H1 (cell line): Measurements from ENCODE around the gene MEIS2. TPM values are rescaled to one million over a fixed set of nuclear protein-coding genes. Genes with fewer than 3 reads are reported as not detected.

Experiments
- CTCF ChIA-PET: fragments of 300-600 bp; sonication (Branson Sonifier 250); formaldehyde crosslinking; loops from one replicate; lab custom pipeline; 2021; ENCODE audit not compliant: partially characterized antibody; lab: Charles Lee
- POLR2A ChIA-PET: fragments of 300-600 bp; sonication (Branson Sonifier 250); formaldehyde crosslinking; loops from one replicate; lab custom pipeline; 2021; ENCODE audit warnings: inconsistent platforms; ENCODE audit not compliant: partially characterized antibody; lab: Charles Lee
- DNase-seq, 2 experiments: peaks; one replicate each; pipeline versions ENCODE4 v3.0.0 to v3.0.0-alpha.2; 2010 to 2022; ENCODE audit warnings: low spot score in 2 of 2, low read depth in 1 of 2, mixed read lengths in 1 of 2
- FAIRE-seq: peaks from 2 replicates; lab custom pipeline; 2011; peaks lifted over from hg19 to GRCh38; lab: Jason Lieb, UNC
- H2AFZ ChIP-seq: 2 replicates; pipeline ENCODE4 v1.8.1; 2012; ENCODE audit warnings: low read length, inconsistent platforms
- H2AK5ac ChIP-seq: 2 replicates; pipeline ENCODE4 v1.6.1; 2013; ENCODE audit warnings: low read depth, low read length
- H2BK120ac ChIP-seq: replicated peaks from 2 replicates; pipeline ENCODE3; 2013; ENCODE audit warnings: low read depth, low read length, inconsistent platforms
- H2BK12ac ChIP-seq: 2 replicates; pipeline ENCODE4 v1.6.1; 2013; ENCODE audit warnings: low read depth, low read length
- H2BK15ac ChIP-seq: 2 replicates; pipeline ENCODE4 v1.6.1; 2013; ENCODE audit warnings: low read length
- H2BK20ac ChIP-seq: 2 replicates; pipeline ENCODE4 v1.6.1; 2013; ENCODE audit warnings: low read length
- H2BK5ac ChIP-seq: 2 replicates; pipeline ENCODE4 v1.6.1; 2013; ENCODE audit warnings: low read depth, low read length
- H3K14ac ChIP-seq: 2 replicates; pipeline ENCODE4 v1.6.1; 2013; ENCODE audit warnings: inconsistent platforms; ENCODE audit not compliant: insufficient read length
- H3K18ac ChIP-seq: 2 replicates; pipeline ENCODE4 v1.6.1; 2013; ENCODE audit warnings: low read length; ENCODE audit errors: extremely low read depth
- H3K23ac ChIP-seq: 2 replicates; pipeline ENCODE4 v1.6.1; 2013; ENCODE audit warnings: inconsistent platforms; ENCODE audit not compliant: insufficient read length
- H3K23me2 ChIP-seq: 2 replicates; pipeline ENCODE4 v1.6.1; 2013; ENCODE audit warnings: low read depth, low read length
- H3K27ac ChIP-seq: 2 replicates; pipeline ENCODE4 v1.6.1; 2011; ENCODE audit warnings: low read depth, low read length, inconsistent platforms
- H3K27me3 ChIP-seq, 4 experiments: replicated peaks in 1 of 4; 1 replicate in 1 of 4; 2 replicates in 3 of 4; pipeline versions ENCODE4 v1.6.1 to v1.8.1; 2011 to 2013; ENCODE audit warnings: low read length in 3 of 4, mild to moderate bottlenecking in 3 of 4, inconsistent platforms in 2 of 4, mixed read lengths in 2 of 4, moderate library complexity in 1 of 4; ENCODE audit not compliant: control insufficient read depth in 3 of 4, insufficient read depth in 3 of 4; ENCODE audit errors: extremely low read depth in 1 of 4
- H3K36me3 ChIP-seq, 4 experiments: 2 replicates each; pipeline versions ENCODE4 v1.6.1 to v1.8.1; 2011 to 2013; ENCODE audit warnings: mild to moderate bottlenecking in 4 of 4, low read length in 3 of 4, moderate library complexity in 2 of 4, control low read depth in 1 of 4, inconsistent platforms in 1 of 4; ENCODE audit not compliant: insufficient read depth in 4 of 4, control insufficient read depth in 2 of 4
- H3K4ac ChIP-seq: replicated peaks from 2 replicates; pipeline ENCODE3; 2013; ENCODE audit warnings: low read length, low read depth, mixed read lengths, inconsistent platforms; ENCODE audit not compliant: insufficient read length
- H3K4me1 ChIP-seq, 4 experiments: replicated peaks in 1 of 4; 1 replicate in 1 of 4; 2 replicates in 3 of 4; pipeline versions ENCODE4 v1.6.1 to v1.8.1; 2011 to 2013; ENCODE audit warnings: low read length in 3 of 4, inconsistent platforms in 2 of 4, mixed read lengths in 1 of 4; ENCODE audit not compliant: insufficient read depth in 4 of 4, control insufficient read depth in 3 of 4
- H3K4me2 ChIP-seq, 2 experiments: 2 replicates each; pipeline versions ENCODE4 v1.6.1 to v1.8.1; 2011 to 2013; ENCODE audit warnings: low read depth in 2 of 2, low read length in 2 of 2, control low read depth in 1 of 2, inconsistent platforms in 1 of 2, mild to moderate bottlenecking in 1 of 2; ENCODE audit not compliant: insufficient read depth in 1 of 2
- H3K4me3 ChIP-seq, 4 experiments: fragments of 200-600, 300-600 bp in 1 of 4; sonication (generic), shearing (Covaris generic), sonication (Bioruptor Twin) in 1 of 4; 2 replicates each; pipeline versions ENCODE4 v1.5.1 to v1.8.1; 2011 to 2016; ENCODE audit warnings: low read length in 4 of 4, low read depth in 3 of 4, control low read depth in 2 of 4, inconsistent platforms in 2 of 4, mild to moderate bottlenecking in 2 of 4, mixed read lengths in 1 of 4, moderate library complexity in 1 of 4; ENCODE audit not compliant: insufficient read depth in 2 of 4; ENCODE audit errors: extremely low read depth in 1 of 4
- H3K56ac ChIP-seq: replicated peaks from 2 replicates; pipeline ENCODE3; 2013; ENCODE audit warnings: low read depth, mild to moderate bottlenecking, mixed read lengths, low read length, inconsistent platforms; ENCODE audit not compliant: insufficient read length
- H3K79me1 ChIP-seq: 2 replicates; pipeline ENCODE4 v1.6.1; 2013; ENCODE audit warnings: low read depth, low read length, control low read depth
- H3K79me2 ChIP-seq, 2 experiments: 2 replicates each; pipeline versions ENCODE4 v1.6.1 to v1.8.1; 2012 to 2013; ENCODE audit warnings: low read length in 2 of 2, mild to moderate bottlenecking in 2 of 2, inconsistent platforms in 1 of 2; ENCODE audit not compliant: insufficient read depth in 2 of 2, control insufficient read depth in 1 of 2
- H3K9ac ChIP-seq, 4 experiments: replicated peaks in 1 of 4; 1 replicate in 1 of 4; 2 replicates in 3 of 4; pipeline versions ENCODE4 v1.6.1 to v1.8.1; 2011 to 2013; ENCODE audit warnings: low read depth in 3 of 4, low read length in 3 of 4, control low read depth in 2 of 4, mild to moderate bottlenecking in 2 of 4, moderate library complexity in 2 of 4, inconsistent platforms in 1 of 4; ENCODE audit errors: extremely low read depth in 1 of 4
- H3K9me3 ChIP-seq, 2 experiments: 2 replicates each; pipeline versions ENCODE4 v1.6.1 to v1.8.1; 2012 to 2013; ENCODE audit warnings: mild to moderate bottlenecking in 2 of 2, moderate library complexity in 2 of 2, control low read depth in 1 of 2, inconsistent platforms in 1 of 2, low read depth in 1 of 2, low read length in 1 of 2, mixed read lengths in 1 of 2; ENCODE audit not compliant: insufficient read depth in 2 of 2
- H4K20me1 ChIP-seq, 2 experiments: replicated peaks in 1 of 2; 2 replicates each; pipeline versions ENCODE3 to v1.8.1; 2011 to 2013; ENCODE audit warnings: inconsistent platforms in 2 of 2, low read length in 2 of 2, mild to moderate bottlenecking in 1 of 2; ENCODE audit not compliant: insufficient read depth in 2 of 2, control insufficient read depth in 1 of 2
- H4K5ac ChIP-seq: 2 replicates; pipeline ENCODE4 v1.6.1; 2013; ENCODE audit warnings: low read length, low read depth, mixed read lengths, inconsistent platforms; ENCODE audit not compliant: insufficient read length
- H4K8ac ChIP-seq: 2 replicates; pipeline ENCODE4 v1.8.0; 2013; ENCODE audit warnings: mild to moderate bottlenecking, moderate library complexity, low read length, inconsistent platforms; ENCODE audit not compliant: insufficient read depth; ENCODE audit errors: extremely low read depth
- H4K91ac ChIP-seq: replicated peaks from 2 replicates; pipeline ENCODE3; 2013; ENCODE audit warnings: low read length, mixed read lengths, inconsistent platforms; ENCODE audit not compliant: insufficient read length
- BACH1 ChIP-seq: IDR thresholded peaks from 2 replicates; pipeline ENCODE4 v1.6.1; 2012; ENCODE audit warnings: low read length, improper control_type of control experiment
- HDAC2 ChIP-seq, 2 experiments: fragments of 300-600 bp in 1 of 2; sonication (generic) in 1 of 2; IDR thresholded peaks; 2 replicates each; pipeline ENCODE4 v1.6.1; 2011 to 2012; ENCODE audit warnings: low read depth in 2 of 2, low read length in 2 of 2, mild to moderate bottlenecking in 2 of 2, moderate library complexity in 2 of 2, borderline replicate concordance in 1 of 2, inconsistent platforms in 1 of 2
- KDM4A ChIP-seq: IDR thresholded peaks from one replicate; pipeline ENCODE4 v1.7.1; 2012; ENCODE audit warnings: low read depth, mild to moderate bottlenecking, moderate library complexity, low read length, inconsistent platforms; ENCODE audit not compliant: severe bottlenecking
- RAD21 ChIP-seq, 2 experiments: IDR thresholded peaks in 1 of 2; conservative IDR thresholded peaks in 1 of 2; 2 replicates each; pipeline ENCODE4 v1.6.1; 2011; ENCODE audit warnings: low read depth in 2 of 2, low read length in 2 of 2, improper control_type of control experiment in 1 of 2, inconsistent platforms in 1 of 2, mild to moderate bottlenecking in 1 of 2, moderate library complexity in 1 of 2
- SP4 ChIP-seq: IDR thresholded peaks from 2 replicates; pipeline ENCODE4 v1.6.1; 2012; ENCODE audit warnings: low read length, inconsistent platforms
- TAF7 ChIP-seq: optimal IDR thresholded peaks from 2 replicates; pipeline ENCODE3; 2011; ENCODE audit warnings: low read depth, mild to moderate bottlenecking, inconsistent platforms, low read length, moderate library complexity, borderline replicate concordance
- WGBS, 2 experiments: shearing (Covaris generic) in 1 of 2; methylation state at CpG; one replicate each; pipeline versions ENCODE4 v1.1.6 to v1.1.7; 2013 to 2015; ENCODE audit warnings: low lambda C conversion rate in 2 of 2, mixed read lengths in 2 of 2, inconsistent platforms in 1 of 2, low coverage in 1 of 2, missing lambda C conversion rate in 1 of 2; ENCODE audit not compliant: insufficient replicate concordance in 2 of 2, insufficient coverage in 1 of 2, insufficient read length in 1 of 2; ENCODE audit errors: extremely low coverage in 1 of 2, missing lambda C conversion rate in 1 of 2; 5-methylcytosine and 5-hydroxymethylcytosine counted together
- polyA plus RNA-seq, 7 experiments: library from polyadenylated mRNA; depleted of rRNA in 3 of 7; stranded (reverse) in 5 of 7; unstranded in 2 of 7; fragments of >200 nt in 5 of 7; fragments of 200-250 nt in 2 of 7; gene quantifications; 1 replicate in 5 of 7; 2 replicates in 1 of 7; 4 replicates in 1 of 7; pipeline versions ENCODE4 v1.2.1 to v1.2.3, GENCODE V29; 2011 to 2013; ENCODE audit warnings: missing spikeins in 2 of 7, mixed read lengths in 2 of 7
- total RNA-seq: library from RNA; stranded (reverse); fragmentation: NEBNext Ultra II Directional; extraction: Animal tissue kit (Norgen Biotek cat#: 25700); gene quantifications from 2 replicates; pipeline ENCODE4 v1.2.1, GENCODE V29; 2021

Gene MEIS2
- total and polyA plus RNA-seq, 2 of the 8 experiments (the other 6 are each of a cell fraction or from before 2014, with no cell fraction given) = 0.22 to 1.2 TPM

- no peak overlapping the region for H4K91ac ChIP-seq
- no peak overlapping the region for H2BK15ac ChIP-seq
- CTCF ChIA-PET = interaction anchor here (1.0 to 9.3 kb wide), 4 partner anchors 32 to 260 kb away, joined by 3 to 130 read pairs (median 4); partner anchors contain the start of gene MEIS2
- no peak for TF ChIP-seq SP4
- TF ChIP-seq RAD21 (IDR thresholded peaks at IDR 0.05 in 1 of 2, conservative IDR thresholded peaks at IDR 0.05 in 1 of 2; ENCODE audit: low read depth in 2 of 2, low read length in 2 of 2) = no peak
- TF ChIP-seq BACH1 = no peak
- TF ChIP-seq HDAC2 (IDR thresholded peaks at IDR 0.05; ENCODE audit: borderline replicate concordance in 1 of 2, low read depth in 2 of 2, low read length in 2 of 2) = no peak
- TF ChIP-seq TAF7 = no peak
- TF ChIP-seq KDM4A = no peak
- H2BK12ac ChIP-seq = no peak overlapping the region
- no peak overlapping the region for H2BK20ac ChIP-seq
- H3K36me3 ChIP-seq = no peaks in the 10 kb centered on the region
- H2BK5ac ChIP-seq = no peak overlapping the region
- no peak overlapping the region for H4K5ac ChIP-seq
- no peak overlapping the region for H3K4ac ChIP-seq
- no peak overlapping the region for H3K4me3 ChIP-seq
- WGBS, 2 experiments = 81 to 100% methylated on average over 1 to 2 of the region's 2 CpGs
- H3K27ac ChIP-seq = no peak overlapping the region
- H3K14ac ChIP-seq = no peak overlapping the region
- no peak overlapping the region for H3K18ac ChIP-seq
- no peak overlapping the region for H3K56ac ChIP-seq
- H3K4me2 ChIP-seq = no peak overlapping the region
- peaks cover 20 to 40% (median 34%) of the 10 kb centered on the region in 4 experiments for H3K27me3 ChIP-seq
- H3K4me1 ChIP-seq = peaks cover 8 to 32% (median 19%) of the 10 kb centered on the region in 4 experiments
- H2BK120ac ChIP-seq = no peak overlapping the region
- no peak overlapping the region for H3K9ac ChIP-seq
- no peak overlapping the region for H3K23ac ChIP-seq
- FAIRE-seq = no peak
- no peak overlapping the region for H4K8ac ChIP-seq
- no peaks in the 10 kb centered on the region for H3K79me1 ChIP-seq
- H4K20me1 ChIP-seq = peaks cover 0 to 5% of the 10 kb centered on the region in 2 experiments
- H2AFZ ChIP-seq = no peak overlapping the region
- H3K23me2 ChIP-seq = peaks cover 14% of the 10 kb centered on the region
- no peaks in the 10 kb centered on the region for H3K9me3 ChIP-seq
- DNase-seq = no peak
- H3K79me2 ChIP-seq = no peaks in the 10 kb centered on the region
- POLR2A ChIA-PET = no interaction called here
- H2AK5ac ChIP-seq = no peak overlapping the region
These were observed 224.5 kb downstream of the MEIS2 start for GRCh38 chr15:36875740-36876334.
